Measurements from ENCODE around the gene C10orf120.

C10orf120 gene

GRCh38 chr10:122699796-122700455 lies at the start of gene C10orf120:
TSS of gene C10orf120 (minus strand) at chr10:122699846. CDS start at chr10:122699790, 56 bp downstream.
- TF ChIP-seq, protein P1, sequence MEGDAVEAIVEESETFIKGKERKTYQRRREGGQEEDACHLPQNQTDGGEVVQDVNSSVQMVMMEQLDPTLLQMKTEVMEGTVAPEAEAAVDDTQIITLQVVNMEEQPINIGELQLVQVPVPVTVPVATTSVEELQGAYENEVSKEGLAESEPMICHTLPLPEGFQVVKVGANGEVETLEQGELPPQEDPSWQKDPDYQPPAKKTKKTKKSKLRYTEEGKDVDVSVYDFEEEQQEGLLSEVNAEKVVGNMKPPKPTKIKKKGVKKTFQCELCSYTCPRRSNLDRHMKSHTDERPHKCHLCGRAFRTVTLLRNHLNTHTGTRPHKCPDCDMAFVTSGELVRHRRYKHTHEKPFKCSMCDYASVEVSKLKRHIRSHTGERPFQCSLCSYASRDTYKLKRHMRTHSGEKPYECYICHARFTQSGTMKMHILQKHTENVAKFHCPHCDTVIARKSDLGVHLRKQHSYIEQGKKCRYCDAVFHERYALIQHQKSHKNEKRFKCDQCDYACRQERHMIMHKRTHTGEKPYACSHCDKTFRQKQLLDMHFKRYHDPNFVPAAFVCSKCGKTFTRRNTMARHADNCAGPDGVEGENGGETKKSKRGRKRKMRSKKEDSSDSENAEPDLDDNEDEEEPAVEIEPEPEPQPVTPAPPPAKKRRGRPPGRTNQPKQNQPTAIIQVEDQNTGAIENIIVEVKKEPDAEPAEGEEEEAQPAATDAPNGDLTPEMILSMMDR (IDR thresholded peaks at IDR 0.05; ENCODE audit: low read depth, low read length, missing control alignments): no peak
- no peak for DNase-seq (ENCODE audit: low read depth)
- no peak within 1 kb of the TSS for H3K4me3 ChIP-seq (ENCODE audit: low read depth, low read length)

DNA sequence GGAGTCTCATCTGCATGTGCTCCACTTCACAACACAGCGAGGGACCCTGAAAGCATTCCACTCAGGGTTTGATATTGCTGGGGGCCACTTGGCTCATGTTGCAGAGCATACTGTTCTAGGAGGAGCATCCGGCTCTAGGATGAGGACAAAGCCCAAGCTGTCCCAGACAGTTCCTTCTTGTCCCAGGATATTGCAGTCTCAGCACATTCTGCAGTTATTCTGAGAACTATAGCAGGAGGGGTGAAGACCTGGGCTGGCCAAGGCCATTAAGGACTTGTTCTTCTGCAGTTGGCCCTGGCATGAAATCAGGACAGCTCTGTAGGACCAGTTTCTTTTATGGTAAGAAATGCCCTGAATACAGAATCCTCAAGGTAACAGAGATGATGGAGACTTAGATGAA lies 48.9 kb upstream of the C10orf120 start:
- TF ChIP-seq, protein P1 (IDR thresholded peaks at IDR 0.05; ENCODE audit: low read depth, low read length, missing control alignments): no peak
- no peak for DNase-seq (ENCODE audit: low read depth)
- no peak overlapping the region for H3K4me3 ChIP-seq (ENCODE audit: low read depth, low read length)

DNA sequence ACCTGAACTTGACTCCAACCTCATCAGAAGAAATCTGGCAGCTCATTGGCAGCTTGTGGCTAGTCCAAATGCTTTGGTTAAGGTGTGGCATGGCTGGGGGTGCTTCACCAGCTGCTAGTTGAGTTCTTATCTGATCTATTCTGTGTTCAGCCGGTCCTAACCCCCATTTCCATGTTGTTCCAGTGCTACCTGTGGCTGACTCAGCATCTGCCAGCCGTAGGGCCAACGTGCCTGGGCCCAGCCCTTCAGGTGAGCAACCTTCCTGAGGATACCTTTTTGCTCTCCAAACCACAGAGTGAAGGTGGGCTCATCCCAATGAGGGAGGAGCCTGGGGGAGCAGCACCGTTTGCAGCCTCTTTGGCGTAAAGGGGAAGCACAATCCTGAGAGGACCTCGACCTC lies 46.8 kb upstream of the C10orf120 start:
- no peak overlapping the region for H3K4me3 ChIP-seq (ENCODE audit: low read depth, low read length)
- TF ChIP-seq, protein P1 (IDR thresholded peaks at IDR 0.05; ENCODE audit: low read depth, low read length, missing control alignments): no peak
- no peak for DNase-seq (ENCODE audit: low read depth)

- TF ChIP-seq, protein P1 (IDR thresholded peaks at IDR 0.05; ENCODE audit: low read depth, low read length, missing control alignments): no peak
These were observed 44.6 kb upstream of the C10orf120 start for GRCh38 chr10:122744257-122744656.

GRCh38 chr10:122740640-122741039 lies 41.0 kb upstream of the C10orf120 start:
- TF ChIP-seq, protein P1 (IDR thresholded peaks at IDR 0.05; ENCODE audit: low read depth, low read length, missing control alignments): no peak
- H3K4me3 ChIP-seq (ENCODE audit: low read depth, low read length): no peak overlapping the region
- DNase-seq (ENCODE audit: low read depth): no peak

More at GRCh38 chr10:122744257-122744656, 44.6 kb upstream of the C10orf120 start:
- no peak overlapping the region for H3K4me3 ChIP-seq (ENCODE audit: low read depth, low read length)
- no peak for DNase-seq (ENCODE audit: low read depth)

DNA sequence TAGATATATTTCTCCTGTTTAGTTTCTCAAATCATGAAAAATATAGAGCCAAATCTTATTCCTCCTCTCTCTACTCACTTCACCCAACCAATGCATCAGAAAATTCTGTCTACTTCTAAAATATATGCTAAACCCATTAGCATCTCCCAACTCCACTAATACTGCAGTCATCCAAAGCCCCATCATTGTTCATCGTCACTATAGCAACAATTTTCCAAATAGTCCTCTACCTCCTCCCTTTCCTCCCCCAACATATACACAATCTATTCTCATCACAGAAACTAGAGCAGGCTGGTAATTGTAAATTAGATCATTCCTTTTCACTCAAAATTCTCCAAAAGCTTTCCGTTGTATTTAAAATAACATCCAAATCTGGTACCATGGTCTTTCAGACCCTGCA lies 38.4 kb upstream of the C10orf120 start:
- H3K4me3 ChIP-seq (ENCODE audit: low read depth, low read length): no peak overlapping the region
- DNase-seq (ENCODE audit: low read depth): no peak
- TF ChIP-seq, protein P1 (IDR thresholded peaks at IDR 0.05; ENCODE audit: low read depth, low read length, missing control alignments): no peak
